ENCODE measurements around the gene TTPAL.

- no peak for TF ChIP-seq POLR2A (IDR thresholded peaks at IDR 0.05)
- TF ChIP-seq CTCF (IDR thresholded peaks at IDR 0.05): no peak
These were observed 65.2 kb downstream of the TTPAL start for GRCh38 chr20:44540834-44541233.

Measured in testis (tissue), 2 donors.